Neural cell (in vitro differentiated cells): ENCODE data around the gene SYNGR2.

Source experiments
- EZH2 ChIP-seq: fragments of 200-600, 300-800 bp; shearing (Covaris generic), sonication (generic); IDR thresholded peaks from 2 replicates; pipeline ENCODE4 v1.6.1; 2014; ENCODE audit warnings: antibody characterized with exemption, low read length, borderline replicate concordance, mild to moderate bottlenecking; ENCODE audit not compliant: insufficient read depth, poor library complexity, severe bottlenecking
- POLR2AphosphoS5 ChIP-seq: IDR thresholded peaks from 2 replicates; pipeline ENCODE4 v1.6.1; 2012
- RAD21 ChIP-seq: fragments of 450-650 bp; conservative IDR thresholded peaks from 2 replicates; pipeline ENCODE4 v1.6.1; 2014; ENCODE audit warnings: antibody characterized with exemption, mild to moderate bottlenecking, moderate library complexity
- TAF1 ChIP-seq: IDR thresholded peaks from 2 replicates; pipeline ENCODE4 v1.6.1; 2012; ENCODE audit warnings: low read depth
- TF ChIP-seq, protein P1 (sequence below): fragments of 450-650 bp; IDR thresholded peaks from 2 replicates; pipeline ENCODE4 v1.5.1; 2014; ENCODE audit warnings: antibody characterized with exemption, mild to moderate bottlenecking, moderate library complexity; ENCODE audit not compliant: poor library complexity, severe bottlenecking
- TF ChIP-seq, protein P2 (sequence below): IDR thresholded peaks from 2 replicates; pipeline ENCODE4 v1.6.1; 2012; ENCODE audit warnings: borderline replicate concordance

DNA sequence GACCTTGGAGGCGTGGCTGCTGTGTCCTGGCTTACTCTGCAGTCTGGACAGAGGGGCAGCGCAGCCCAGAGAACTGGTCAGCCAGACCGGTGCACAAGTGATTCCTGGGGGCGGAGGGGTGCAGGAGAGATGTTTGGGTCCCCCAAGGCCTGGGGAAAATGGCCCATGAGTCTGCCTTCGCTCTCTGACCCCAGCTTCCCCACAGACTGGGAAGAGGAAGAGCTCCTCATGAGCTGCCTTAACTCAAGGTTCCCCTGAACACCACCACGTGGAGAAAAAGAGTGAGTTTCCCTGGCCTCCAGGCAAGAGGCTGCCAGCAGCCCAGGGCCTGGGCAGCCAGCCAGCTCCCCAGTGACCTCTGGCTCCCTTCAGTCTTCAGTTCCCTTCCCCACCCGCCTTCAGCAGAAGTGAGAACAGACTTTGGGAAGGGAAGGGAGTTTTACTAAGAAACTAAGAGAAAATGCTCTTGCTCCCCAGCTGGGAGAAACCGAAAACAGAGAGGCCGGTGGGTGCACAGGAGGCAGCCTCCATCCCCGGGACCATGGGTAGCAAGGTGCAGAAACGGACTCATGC lies 24.1 kb upstream of the SYNGR2 start:
- TF ChIP-seq POLR2AphosphoS5 (no peak), RAD21 (no peak), EZH2 (no peak), TAF1 (no peak)
- TF ChIP-seq, protein P1, sequence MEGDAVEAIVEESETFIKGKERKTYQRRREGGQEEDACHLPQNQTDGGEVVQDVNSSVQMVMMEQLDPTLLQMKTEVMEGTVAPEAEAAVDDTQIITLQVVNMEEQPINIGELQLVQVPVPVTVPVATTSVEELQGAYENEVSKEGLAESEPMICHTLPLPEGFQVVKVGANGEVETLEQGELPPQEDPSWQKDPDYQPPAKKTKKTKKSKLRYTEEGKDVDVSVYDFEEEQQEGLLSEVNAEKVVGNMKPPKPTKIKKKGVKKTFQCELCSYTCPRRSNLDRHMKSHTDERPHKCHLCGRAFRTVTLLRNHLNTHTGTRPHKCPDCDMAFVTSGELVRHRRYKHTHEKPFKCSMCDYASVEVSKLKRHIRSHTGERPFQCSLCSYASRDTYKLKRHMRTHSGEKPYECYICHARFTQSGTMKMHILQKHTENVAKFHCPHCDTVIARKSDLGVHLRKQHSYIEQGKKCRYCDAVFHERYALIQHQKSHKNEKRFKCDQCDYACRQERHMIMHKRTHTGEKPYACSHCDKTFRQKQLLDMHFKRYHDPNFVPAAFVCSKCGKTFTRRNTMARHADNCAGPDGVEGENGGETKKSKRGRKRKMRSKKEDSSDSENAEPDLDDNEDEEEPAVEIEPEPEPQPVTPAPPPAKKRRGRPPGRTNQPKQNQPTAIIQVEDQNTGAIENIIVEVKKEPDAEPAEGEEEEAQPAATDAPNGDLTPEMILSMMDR, result no peak
- TF ChIP-seq, protein P2, sequence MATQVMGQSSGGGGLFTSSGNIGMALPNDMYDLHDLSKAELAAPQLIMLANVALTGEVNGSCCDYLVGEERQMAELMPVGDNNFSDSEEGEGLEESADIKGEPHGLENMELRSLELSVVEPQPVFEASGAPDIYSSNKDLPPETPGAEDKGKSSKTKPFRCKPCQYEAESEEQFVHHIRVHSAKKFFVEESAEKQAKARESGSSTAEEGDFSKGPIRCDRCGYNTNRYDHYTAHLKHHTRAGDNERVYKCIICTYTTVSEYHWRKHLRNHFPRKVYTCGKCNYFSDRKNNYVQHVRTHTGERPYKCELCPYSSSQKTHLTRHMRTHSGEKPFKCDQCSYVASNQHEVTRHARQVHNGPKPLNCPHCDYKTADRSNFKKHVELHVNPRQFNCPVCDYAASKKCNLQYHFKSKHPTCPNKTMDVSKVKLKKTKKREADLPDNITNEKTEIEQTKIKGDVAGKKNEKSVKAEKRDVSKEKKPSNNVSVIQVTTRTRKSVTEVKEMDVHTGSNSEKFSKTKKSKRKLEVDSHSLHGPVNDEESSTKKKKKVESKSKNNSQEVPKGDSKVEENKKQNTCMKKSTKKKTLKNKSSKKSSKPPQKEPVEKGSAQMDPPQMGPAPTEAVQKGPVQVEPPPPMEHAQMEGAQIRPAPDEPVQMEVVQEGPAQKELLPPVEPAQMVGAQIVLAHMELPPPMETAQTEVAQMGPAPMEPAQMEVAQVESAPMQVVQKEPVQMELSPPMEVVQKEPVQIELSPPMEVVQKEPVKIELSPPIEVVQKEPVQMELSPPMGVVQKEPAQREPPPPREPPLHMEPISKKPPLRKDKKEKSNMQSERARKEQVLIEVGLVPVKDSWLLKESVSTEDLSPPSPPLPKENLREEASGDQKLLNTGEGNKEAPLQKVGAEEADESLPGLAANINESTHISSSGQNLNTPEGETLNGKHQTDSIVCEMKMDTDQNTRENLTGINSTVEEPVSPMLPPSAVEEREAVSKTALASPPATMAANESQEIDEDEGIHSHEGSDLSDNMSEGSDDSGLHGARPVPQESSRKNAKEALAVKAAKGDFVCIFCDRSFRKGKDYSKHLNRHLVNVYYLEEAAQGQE, result no peak
